ENCODE results near the gene CEACAM1. TPM values are rescaled to one million over a fixed set of nuclear protein-coding genes. Genes with fewer than 3 reads are reported as not detected.

CEACAM1 gene
- total RNA-seq, 1 experiment from 2014 or later, result 2.0 TPM

DNA sequence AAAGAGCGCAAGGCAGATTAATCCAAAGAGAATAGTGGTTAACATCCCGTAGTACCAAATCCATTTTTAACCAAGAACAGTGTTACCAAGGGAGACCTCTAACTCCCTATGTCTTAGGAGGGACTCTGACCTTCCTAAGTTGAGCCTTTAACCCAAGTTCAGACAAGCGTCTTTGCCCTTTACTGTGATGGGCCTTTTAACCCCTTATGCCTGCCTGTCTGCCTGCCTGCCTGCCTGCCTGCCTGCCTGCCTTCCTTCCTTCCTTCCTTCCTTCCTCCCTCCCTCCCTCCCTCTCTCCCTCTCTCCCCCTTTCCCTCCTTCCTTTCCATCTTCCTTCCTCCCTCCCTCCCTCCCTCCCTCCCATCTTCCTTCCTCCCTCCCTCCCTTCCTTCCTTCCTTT, 32.6 kb downstream of the CEACAM1 start (continued):
- TF ChIP-seq, protein P1, sequence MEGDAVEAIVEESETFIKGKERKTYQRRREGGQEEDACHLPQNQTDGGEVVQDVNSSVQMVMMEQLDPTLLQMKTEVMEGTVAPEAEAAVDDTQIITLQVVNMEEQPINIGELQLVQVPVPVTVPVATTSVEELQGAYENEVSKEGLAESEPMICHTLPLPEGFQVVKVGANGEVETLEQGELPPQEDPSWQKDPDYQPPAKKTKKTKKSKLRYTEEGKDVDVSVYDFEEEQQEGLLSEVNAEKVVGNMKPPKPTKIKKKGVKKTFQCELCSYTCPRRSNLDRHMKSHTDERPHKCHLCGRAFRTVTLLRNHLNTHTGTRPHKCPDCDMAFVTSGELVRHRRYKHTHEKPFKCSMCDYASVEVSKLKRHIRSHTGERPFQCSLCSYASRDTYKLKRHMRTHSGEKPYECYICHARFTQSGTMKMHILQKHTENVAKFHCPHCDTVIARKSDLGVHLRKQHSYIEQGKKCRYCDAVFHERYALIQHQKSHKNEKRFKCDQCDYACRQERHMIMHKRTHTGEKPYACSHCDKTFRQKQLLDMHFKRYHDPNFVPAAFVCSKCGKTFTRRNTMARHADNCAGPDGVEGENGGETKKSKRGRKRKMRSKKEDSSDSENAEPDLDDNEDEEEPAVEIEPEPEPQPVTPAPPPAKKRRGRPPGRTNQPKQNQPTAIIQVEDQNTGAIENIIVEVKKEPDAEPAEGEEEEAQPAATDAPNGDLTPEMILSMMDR (IDR thresholded peaks at IDR 0.05), result no peak
- TF ChIP-seq, protein P2, sequence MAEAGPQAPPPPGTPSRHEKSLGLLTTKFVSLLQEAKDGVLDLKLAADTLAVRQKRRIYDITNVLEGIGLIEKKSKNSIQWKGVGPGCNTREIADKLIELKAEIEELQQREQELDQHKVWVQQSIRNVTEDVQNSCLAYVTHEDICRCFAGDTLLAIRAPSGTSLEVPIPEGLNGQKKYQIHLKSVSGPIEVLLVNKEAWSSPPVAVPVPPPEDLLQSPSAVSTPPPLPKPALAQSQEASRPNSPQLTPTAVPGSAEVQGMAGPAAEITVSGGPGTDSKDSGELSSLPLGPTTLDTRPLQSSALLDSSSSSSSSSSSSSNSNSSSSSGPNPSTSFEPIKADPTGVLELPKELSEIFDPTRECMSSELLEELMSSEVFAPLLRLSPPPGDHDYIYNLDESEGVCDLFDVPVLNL (CRISPR knock-in tag; IDR thresholded peaks at IDR 0.05; ENCODE audit: borderline replicate concordance, low read depth), result no peak
- TF ChIP-seq ZNF219 (CRISPR knock-in tag; IDR thresholded peaks at IDR 0.05; ENCODE audit: borderline replicate concordance) (no peak), ZNF121 (CRISPR knock-in tag; IDR thresholded peaks at IDR 0.05) (no peak), ZNF396 (CRISPR knock-in tag; IDR thresholded peaks at IDR 0.05; ENCODE audit: borderline replicate concordance) (no peak)
- TF ChIP-seq, protein P3, sequence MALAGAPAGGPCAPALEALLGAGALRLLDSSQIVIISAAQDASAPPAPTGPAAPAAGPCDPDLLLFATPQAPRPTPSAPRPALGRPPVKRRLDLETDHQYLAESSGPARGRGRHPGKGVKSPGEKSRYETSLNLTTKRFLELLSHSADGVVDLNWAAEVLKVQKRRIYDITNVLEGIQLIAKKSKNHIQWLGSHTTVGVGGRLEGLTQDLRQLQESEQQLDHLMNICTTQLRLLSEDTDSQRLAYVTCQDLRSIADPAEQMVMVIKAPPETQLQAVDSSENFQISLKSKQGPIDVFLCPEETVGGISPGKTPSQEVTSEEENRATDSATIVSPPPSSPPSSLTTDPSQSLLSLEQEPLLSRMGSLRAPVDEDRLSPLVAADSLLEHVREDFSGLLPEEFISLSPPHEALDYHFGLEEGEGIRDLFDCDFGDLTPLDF (CRISPR knock-in tag; IDR thresholded peaks at IDR 0.05), result no peak

DNA sequence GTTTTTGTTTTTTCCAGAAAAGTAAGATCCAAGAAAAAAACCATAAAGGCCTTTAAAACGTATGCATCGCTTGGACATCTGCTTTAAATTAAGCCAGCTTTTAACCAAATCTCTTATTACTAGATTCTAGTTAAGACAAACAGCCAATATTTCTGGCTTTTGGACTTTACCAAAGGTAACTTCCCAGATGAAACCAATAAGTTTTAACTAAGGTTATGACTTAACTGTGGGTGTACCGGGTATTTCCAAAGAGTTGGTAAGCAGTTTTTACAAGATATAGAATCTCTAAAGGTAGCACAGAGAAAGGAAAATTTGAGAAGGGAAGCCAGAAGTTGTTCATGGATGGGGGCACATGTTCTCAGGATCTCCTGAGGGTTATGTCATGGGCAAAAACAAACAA, 34.0 kb downstream of the CEACAM1 start:
- ChIA-PET CTCF (interaction anchor here (1.0 kb wide), 1 partner anchor 54 kb away, joined by 3 read pairs; no protein-coding TSS in a partner anchor), POLR2A (no interaction called here)
- Mint-ChIP-seq H3K27me3 (ENCODE audit: low read depth) (peaks cover 7% of the 10 kb centered on the region; the same call in 1 of the 2 replicates), H3K4me1 (peaks cover 35% of the 10 kb centered on the region), H3K27ac (no peak overlapping the region), H3K36me3 (no peaks in the 10 kb centered on the region), H3K9me3 (no peaks in the 10 kb centered on the region), H3K4me3 (no peak overlapping the region)
- no peak for ATAC-seq
- DNase-seq (ENCODE audit: low spot score), result no peak
- no peak for TF ChIP-seq ATF1 (CRISPR knock-in tag; IDR thresholded peaks at IDR 0.05)
- no peak for TF ChIP-seq NFATC4 (CRISPR knock-in tag; IDR thresholded peaks at IDR 0.05)
- no peak for TF ChIP-seq ZNF396 (CRISPR knock-in tag; IDR thresholded peaks at IDR 0.05; ENCODE audit: borderline replicate concordance)
- TF ChIP-seq, protein P4, sequence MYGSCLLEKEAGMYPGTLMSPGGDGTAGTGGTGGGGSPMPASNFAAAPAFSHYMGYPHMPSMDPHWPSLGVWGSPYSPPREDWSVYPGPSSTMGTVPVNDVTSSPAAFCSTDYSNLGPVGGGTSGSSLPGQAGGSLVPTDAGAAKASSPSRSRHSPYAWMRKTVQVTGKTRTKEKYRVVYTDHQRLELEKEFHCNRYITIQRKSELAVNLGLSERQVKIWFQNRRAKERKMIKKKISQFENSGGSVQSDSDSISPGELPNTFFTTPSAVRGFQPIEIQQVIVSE (CRISPR knock-in tag; IDR thresholded peaks at IDR 0.05; ENCODE audit: borderline replicate concordance), result no peak
- TF ChIP-seq, protein P5, sequence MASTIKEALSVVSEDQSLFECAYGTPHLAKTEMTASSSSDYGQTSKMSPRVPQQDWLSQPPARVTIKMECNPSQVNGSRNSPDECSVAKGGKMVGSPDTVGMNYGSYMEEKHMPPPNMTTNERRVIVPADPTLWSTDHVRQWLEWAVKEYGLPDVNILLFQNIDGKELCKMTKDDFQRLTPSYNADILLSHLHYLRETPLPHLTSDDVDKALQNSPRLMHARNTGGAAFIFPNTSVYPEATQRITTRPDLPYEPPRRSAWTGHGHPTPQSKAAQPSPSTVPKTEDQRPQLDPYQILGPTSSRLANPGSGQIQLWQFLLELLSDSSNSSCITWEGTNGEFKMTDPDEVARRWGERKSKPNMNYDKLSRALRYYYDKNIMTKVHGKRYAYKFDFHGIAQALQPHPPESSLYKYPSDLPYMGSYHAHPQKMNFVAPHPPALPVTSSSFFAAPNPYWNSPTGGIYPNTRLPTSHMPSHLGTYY (CRISPR knock-in tag; IDR thresholded peaks at IDR 0.05), result no peak
- TF ChIP-seq JUN (CRISPR knock-in tag; IDR thresholded peaks at IDR 0.05), result no peak
- TF ChIP-seq FOXP1 (CRISPR knock-in tag; IDR thresholded peaks at IDR 0.05; ENCODE audit: borderline replicate concordance), result no peak
- no peak for TF ChIP-seq SOX15 (CRISPR knock-in tag; IDR thresholded peaks at IDR 0.05)
- TF ChIP-seq ZNF219 (CRISPR knock-in tag; IDR thresholded peaks at IDR 0.05; ENCODE audit: borderline replicate concordance), result no peak
- TF ChIP-seq GRHL2 (CRISPR knock-in tag; IDR thresholded peaks at IDR 0.05; ENCODE audit: insufficient replicate concordance, severe bottlenecking), result no peak
- TF ChIP-seq, protein P6, sequence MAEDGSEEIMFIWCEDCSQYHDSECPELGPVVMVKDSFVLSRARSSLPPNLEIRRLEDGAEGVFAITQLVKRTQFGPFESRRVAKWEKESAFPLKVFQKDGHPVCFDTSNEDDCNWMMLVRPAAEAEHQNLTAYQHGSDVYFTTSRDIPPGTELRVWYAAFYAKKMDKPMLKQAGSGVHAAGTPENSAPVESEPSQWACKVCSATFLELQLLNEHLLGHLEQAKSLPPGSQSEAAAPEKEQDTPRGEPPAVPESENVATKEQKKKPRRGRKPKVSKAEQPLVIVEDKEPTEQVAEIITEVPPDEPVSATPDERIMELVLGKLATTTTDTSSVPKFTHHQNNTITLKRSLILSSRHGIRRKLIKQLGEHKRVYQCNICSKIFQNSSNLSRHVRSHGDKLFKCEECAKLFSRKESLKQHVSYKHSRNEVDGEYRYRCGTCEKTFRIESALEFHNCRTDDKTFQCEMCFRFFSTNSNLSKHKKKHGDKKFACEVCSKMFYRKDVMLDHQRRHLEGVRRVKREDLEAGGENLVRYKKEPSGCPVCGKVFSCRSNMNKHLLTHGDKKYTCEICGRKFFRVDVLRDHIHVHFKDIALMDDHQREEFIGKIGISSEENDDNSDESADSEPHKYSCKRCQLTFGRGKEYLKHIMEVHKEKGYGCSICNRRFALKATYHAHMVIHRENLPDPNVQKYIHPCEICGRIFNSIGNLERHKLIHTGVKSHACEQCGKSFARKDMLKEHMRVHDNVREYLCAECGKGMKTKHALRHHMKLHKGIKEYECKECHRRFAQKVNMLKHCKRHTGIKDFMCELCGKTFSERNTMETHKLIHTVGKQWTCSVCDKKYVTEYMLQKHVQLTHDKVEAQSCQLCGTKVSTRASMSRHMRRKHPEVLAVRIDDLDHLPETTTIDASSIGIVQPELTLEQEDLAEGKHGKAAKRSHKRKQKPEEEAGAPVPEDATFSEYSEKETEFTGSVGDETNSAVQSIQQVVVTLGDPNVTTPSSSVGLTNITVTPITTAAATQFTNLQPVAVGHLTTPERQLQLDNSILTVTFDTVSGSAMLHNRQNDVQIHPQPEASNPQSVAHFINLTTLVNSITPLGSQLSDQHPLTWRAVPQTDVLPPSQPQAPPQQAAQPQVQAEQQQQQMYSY (CRISPR knock-in tag; IDR thresholded peaks at IDR 0.05), result no peak
- TF ChIP-seq, protein P7, sequence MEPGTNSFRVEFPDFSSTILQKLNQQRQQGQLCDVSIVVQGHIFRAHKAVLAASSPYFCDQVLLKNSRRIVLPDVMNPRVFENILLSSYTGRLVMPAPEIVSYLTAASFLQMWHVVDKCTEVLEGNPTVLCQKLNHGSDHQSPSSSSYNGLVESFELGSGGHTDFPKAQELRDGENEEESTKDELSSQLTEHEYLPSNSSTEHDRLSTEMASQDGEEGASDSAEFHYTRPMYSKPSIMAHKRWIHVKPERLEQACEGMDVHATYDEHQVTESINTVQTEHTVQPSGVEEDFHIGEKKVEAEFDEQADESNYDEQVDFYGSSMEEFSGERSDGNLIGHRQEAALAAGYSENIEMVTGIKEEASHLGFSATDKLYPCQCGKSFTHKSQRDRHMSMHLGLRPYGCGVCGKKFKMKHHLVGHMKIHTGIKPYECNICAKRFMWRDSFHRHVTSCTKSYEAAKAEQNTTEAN (CRISPR knock-in tag; IDR thresholded peaks at IDR 0.05), result no peak
- TF ChIP-seq, protein P8, sequence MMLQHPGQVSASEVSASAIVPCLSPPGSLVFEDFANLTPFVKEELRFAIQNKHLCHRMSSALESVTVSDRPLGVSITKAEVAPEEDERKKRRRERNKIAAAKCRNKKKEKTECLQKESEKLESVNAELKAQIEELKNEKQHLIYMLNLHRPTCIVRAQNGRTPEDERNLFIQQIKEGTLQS (CRISPR knock-in tag; conservative IDR thresholded peaks at IDR 0.05), result no peak
- TF ChIP-seq, protein P9, sequence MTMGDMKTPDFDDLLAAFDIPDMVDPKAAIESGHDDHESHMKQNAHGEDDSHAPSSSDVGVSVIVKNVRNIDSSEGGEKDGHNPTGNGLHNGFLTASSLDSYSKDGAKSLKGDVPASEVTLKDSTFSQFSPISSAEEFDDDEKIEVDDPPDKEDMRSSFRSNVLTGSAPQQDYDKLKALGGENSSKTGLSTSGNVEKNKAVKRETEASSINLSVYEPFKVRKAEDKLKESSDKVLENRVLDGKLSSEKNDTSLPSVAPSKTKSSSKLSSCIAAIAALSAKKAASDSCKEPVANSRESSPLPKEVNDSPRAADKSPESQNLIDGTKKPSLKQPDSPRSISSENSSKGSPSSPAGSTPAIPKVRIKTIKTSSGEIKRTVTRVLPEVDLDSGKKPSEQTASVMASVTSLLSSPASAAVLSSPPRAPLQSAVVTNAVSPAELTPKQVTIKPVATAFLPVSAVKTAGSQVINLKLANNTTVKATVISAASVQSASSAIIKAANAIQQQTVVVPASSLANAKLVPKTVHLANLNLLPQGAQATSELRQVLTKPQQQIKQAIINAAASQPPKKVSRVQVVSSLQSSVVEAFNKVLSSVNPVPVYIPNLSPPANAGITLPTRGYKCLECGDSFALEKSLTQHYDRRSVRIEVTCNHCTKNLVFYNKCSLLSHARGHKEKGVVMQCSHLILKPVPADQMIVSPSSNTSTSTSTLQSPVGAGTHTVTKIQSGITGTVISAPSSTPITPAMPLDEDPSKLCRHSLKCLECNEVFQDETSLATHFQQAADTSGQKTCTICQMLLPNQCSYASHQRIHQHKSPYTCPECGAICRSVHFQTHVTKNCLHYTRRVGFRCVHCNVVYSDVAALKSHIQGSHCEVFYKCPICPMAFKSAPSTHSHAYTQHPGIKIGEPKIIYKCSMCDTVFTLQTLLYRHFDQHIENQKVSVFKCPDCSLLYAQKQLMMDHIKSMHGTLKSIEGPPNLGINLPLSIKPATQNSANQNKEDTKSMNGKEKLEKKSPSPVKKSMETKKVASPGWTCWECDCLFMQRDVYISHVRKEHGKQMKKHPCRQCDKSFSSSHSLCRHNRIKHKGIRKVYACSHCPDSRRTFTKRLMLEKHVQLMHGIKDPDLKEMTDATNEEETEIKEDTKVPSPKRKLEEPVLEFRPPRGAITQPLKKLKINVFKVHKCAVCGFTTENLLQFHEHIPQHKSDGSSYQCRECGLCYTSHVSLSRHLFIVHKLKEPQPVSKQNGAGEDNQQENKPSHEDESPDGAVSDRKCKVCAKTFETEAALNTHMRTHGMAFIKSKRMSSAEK (CRISPR knock-in tag; IDR thresholded peaks at IDR 0.05; ENCODE audit: borderline replicate concordance), result no peak
- TF ChIP-seq ZNF263 (CRISPR knock-in tag; IDR thresholded peaks at IDR 0.05; ENCODE audit: low read depth), result no peak
- no peak for TF ChIP-seq GABPB1 (CRISPR knock-in tag; IDR thresholded peaks at IDR 0.05)

All from WTC11 (cell line).